SK-N-SH treated with all-trans-retinoic acid at 6 μM for 48 hours (cell line): Measurements from ENCODE around the gene HAPLN2.

Experiments used
- ESRRG ChIP-seq: fragments of 250-450 bp; sonication (Bioruptor Pico); IDR thresholded peaks from 2 replicates; pipeline ENCODE4 v1.6.1; 2021; ENCODE audit warnings: mild to moderate bottlenecking
- PATZ1 ChIP-seq: fragments of 250-450 bp; sonication (Bioruptor Pico); IDR thresholded peaks from 2 replicates; pipeline ENCODE4 v1.8.0; 2020; ENCODE audit warnings: mild to moderate bottlenecking, moderate library complexity, borderline replicate concordance
- TCF4 ChIP-seq: fragments of 250-450 bp; sonication (Bioruptor Pico); IDR thresholded peaks from 2 replicates; pipeline ENCODE4 v1.8.0; 2021; ENCODE audit warnings: mild to moderate bottlenecking, moderate library complexity, borderline replicate concordance
- ZFP30 ChIP-seq: fragments of 450-650 bp; formaldehyde crosslinking; IDR thresholded peaks from 2 replicates; pipeline ENCODE4 v1.5.0; 2022; ENCODE audit warnings: mild to moderate bottlenecking, moderate library complexity
- ZNF70 ChIP-seq: fragments of 450-650 bp; formaldehyde crosslinking; IDR thresholded peaks from 2 replicates; pipeline ENCODE4 v1.5.0; 2020; ENCODE audit warnings: mild to moderate bottlenecking, moderate library complexity
- TF ChIP-seq, protein P1 (sequence below): fragments of 250-450 bp; sonication (Bioruptor Pico); IDR thresholded peaks from 2 replicates; pipeline ENCODE4 v1.5.0; 2020; ENCODE audit warnings: mild to moderate bottlenecking, moderate library complexity
- TF ChIP-seq, protein P2 (sequence below): fragments of 250-450 bp; sonication (Bioruptor Pico); IDR thresholded peaks from 2 replicates; pipeline ENCODE4 v1.5.1; 2021; ENCODE audit warnings: mild to moderate bottlenecking, moderate library complexity

DNA sequence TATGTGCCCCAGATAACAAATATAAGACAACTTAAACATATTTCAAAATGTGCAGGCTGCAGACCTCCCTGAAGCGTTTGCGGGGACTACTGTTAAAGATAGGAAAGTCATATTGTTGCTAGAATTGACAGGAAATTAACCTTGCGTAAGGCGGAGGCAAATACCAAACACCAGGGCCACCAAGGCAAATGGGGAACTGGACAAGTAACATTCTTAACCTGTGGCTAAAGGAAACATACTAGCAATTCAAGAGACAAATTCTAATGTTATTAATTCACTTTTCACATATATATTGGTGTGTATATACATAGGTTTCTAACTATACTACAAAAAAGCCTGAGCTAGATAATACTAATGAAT, 6.8 kb downstream of the HAPLN2 start:
- no peak for TF ChIP-seq ZFP30 (CRISPR knock-in tag)
- no peak for TF ChIP-seq ESRRG
- TF ChIP-seq TCF4 (CRISPR knock-in tag): no peak
- no peak for TF ChIP-seq PATZ1 (CRISPR knock-in tag)
- TF ChIP-seq, protein P1, sequence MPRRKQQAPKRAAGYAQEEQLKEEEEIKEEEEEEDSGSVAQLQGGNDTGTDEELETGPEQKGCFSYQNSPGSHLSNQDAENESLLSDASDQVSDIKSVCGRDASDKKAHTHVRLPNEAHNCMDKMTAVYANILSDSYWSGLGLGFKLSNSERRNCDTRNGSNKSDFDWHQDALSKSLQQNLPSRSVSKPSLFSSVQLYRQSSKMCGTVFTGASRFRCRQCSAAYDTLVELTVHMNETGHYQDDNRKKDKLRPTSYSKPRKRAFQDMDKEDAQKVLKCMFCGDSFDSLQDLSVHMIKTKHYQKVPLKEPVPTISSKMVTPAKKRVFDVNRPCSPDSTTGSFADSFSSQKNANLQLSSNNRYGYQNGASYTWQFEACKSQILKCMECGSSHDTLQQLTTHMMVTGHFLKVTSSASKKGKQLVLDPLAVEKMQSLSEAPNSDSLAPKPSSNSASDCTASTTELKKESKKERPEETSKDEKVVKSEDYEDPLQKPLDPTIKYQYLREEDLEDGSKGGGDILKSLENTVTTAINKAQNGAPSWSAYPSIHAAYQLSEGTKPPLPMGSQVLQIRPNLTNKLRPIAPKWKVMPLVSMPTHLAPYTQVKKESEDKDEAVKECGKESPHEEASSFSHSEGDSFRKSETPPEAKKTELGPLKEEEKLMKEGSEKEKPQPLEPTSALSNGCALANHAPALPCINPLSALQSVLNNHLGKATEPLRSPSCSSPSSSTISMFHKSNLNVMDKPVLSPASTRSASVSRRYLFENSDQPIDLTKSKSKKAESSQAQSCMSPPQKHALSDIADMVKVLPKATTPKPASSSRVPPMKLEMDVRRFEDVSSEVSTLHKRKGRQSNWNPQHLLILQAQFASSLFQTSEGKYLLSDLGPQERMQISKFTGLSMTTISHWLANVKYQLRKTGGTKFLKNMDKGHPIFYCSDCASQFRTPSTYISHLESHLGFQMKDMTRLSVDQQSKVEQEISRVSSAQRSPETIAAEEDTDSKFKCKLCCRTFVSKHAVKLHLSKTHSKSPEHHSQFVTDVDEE (CRISPR knock-in tag): no peak
- TF ChIP-seq, protein P2, sequence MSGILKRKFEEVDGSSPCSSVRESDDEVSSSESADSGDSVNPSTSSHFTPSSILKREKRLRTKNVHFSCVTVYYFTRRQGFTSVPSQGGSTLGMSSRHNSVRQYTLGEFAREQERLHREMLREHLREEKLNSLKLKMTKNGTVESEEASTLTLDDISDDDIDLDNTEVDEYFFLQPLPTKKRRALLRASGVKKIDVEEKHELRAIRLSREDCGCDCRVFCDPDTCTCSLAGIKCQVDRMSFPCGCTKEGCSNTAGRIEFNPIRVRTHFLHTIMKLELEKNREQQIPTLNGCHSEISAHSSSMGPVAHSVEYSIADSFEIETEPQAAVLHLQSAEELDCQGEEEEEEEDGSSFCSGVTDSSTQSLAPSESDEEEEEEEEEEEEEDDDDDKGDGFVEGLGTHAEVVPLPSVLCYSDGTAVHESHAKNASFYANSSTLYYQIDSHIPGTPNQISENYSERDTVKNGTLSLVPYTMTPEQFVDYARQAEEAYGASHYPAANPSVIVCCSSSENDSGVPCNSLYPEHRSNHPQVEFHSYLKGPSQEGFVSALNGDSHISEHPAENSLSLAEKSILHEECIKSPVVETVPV (CRISPR knock-in tag): no peak
- no peak for TF ChIP-seq ZNF70
